GM18526 (cell line): ENCODE data around the gene FAM78B.

Experiments used
- POLR2A ChIP-seq: IDR thresholded peaks from 3 replicates; pipeline ENCODE4 v1.6.1; 2011; ENCODE audit not compliant: insufficient read length; ENCODE audit errors: extremely low read depth

The FAM78B gene

DNA sequence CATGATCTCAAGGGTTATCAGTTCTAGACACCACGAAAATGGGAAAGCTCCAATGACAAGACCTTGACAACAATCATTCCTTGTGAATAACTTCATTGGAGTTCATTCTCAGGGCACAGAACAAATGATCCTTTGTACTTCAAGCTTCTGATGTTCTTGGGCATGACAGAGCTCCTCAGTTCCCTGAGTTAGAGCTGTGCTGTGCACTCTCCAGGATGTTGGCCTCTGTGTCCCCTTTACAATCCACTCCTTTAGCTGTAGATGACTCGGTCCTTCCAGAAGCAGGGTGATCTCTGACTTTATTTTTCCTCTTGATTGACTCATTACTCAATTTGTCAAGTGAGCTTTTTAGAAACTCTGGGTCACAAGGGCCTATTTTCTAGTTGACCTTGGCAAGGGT is 3.9 kb upstream of the FAM78B start:
- TF ChIP-seq POLR2A = no peak

- TF ChIP-seq POLR2A = no peak
Observed at GRCh38 chr1:166170075-166170474, 3.3 kb upstream of the FAM78B start.

DNA sequence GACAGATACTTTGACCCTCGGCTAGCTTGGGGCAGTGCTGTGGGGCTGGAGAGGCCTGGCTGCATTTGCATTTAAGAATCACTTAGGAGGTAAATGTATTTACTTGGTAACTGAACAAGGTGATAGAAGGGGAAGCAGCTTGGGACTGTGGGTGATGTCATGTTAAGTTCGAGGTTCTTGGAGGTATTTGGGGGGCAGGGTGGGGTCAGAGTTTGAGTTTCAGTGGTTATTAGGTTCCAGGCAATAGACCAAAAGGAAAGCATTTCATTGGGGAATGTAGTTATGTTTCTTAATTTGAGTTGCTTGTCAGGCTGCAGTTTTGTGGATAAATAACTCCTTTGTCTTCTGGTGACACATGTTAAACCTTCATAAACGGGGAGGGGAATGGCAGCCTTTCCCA is 2.4 kb upstream of the FAM78B start:
- TF ChIP-seq POLR2A = no peak

DNA sequence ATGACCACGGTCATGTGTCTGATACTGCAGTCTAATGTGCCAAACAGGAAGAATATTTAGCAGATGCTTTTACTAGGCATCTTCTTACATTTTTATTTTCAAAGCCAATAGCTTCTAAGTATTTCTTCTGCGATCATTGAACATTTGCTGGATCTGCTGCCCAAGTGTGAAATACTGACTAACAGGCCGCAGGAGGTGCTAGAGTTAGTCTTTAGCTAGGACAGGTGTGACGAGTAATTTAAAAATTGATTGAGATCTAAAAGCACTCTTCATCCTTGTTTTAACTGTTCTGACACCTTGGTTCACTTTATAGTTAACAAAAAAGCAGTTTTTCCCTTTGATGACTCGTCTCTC is 748 bp upstream of the FAM78B start:
- no peak for TF ChIP-seq POLR2A

- no peak for TF ChIP-seq POLR2A
Observed at GRCh38 chr1:166166329-166166697, 488 bp downstream of the FAM78B start.

DNA sequence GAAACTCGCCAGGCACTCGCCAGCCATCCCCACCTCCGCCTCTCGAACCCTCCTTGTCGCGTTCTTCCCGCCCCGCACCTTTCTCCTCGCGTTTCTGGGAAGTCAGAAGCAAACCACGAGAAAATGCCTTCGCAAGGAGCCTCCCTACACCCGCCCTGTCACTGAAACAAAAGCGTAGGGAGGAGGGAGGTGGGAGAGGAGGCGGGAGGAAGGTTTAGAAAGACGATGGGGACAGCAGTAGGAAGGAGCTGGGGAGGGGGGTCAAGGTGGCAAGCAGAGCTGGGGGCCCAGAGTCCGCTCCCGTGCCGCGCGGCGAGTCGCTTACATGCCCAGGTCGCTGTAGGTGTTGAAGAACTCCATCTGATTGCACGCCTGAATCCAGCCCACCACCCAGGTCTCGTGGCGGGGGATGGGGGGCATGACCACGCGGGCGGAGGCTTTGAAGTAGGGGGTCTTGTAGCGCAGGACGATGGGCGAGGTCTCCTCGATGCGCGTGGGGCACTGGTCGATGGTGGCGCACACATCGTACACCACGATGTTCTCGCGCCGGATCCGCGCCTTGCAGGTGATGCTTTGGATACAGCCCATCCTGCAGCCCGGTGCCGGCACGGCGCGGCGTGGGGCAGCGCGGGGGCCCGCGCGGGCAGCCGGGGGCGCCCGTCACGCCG is 1.0 kb downstream of the FAM78B start:
- no peak for TF ChIP-seq POLR2A

- no peak for TF ChIP-seq POLR2A
Observed at GRCh38 chr1:166164995-166165660, 1.7 kb downstream of the FAM78B start.

GRCh38 chr1:166164646-166164994 is 2.2 kb downstream of the FAM78B start:
- TF ChIP-seq POLR2A = no peak

DNA sequence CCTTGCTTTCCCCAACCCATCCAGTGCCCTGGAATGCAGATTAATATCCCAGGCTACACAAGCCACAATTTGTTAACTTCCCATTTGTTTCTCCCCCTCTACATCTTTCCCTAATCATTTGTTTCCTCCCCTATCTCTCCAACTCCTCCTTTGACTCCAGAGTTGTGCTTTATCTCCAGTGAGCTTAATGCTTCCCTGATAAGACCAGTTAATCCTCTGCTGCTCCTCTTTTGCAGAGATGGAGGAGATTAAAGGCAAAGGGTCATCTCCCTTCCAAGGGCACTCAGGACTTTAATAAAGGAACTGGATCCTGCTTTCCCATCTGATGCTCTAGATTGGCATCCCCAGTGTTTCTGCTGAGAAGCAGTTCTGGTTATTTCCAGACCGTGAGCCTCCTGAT is 7.1 kb downstream of the FAM78B start:
- TF ChIP-seq POLR2A = no peak

DNA sequence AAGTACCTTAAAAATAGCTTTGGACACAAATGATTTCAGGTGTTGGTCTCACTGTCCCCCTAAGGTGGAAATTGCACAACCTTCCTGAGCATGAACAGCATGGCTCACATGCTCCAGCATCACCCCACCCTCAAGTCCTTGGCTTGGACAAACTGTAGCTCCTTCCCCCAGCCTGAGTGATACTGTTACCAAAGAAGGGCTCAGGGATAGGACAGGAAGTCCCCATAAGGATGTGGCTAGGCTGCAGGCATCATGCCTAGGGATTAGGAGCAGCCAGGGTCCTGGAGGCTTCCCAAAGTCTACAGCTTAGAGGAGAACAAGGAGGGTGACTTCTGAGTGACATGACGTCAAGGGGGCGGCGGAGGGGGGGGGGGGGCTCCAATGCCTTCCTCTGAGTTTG is 10.1 kb downstream of the FAM78B start:
- TF ChIP-seq POLR2A = no peak

DNA sequence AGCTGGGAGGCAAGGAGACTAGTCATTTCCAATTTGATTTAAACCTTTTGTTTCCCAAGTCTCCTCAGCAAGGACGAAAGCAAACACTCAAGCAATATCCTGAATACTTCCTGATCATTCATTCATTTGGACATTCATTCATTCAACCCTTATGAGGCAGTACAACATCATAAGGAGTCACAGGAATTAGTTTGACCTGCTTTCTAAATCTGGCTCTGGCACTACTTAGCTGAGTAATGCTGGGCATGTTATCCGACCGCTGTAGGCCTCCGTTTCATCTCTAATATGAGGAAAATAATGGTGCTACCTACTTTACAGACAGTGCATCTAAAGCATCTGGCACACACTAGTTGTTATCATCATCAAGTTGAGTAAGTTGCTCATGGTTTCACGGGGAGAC is 11.7 kb downstream of the FAM78B start:
- TF ChIP-seq POLR2A = no peak

- TF ChIP-seq POLR2A = no peak
Observed at GRCh38 chr1:166153525-166154314, 13.1 kb downstream of the FAM78B start.

- TF ChIP-seq POLR2A = no peak
Observed at GRCh38 chr1:166152978-166153377, 13.8 kb downstream of the FAM78B start.

- no peak for TF ChIP-seq POLR2A
Observed at GRCh38 chr1:166151804-166152203, 15.0 kb downstream of the FAM78B start.

DNA sequence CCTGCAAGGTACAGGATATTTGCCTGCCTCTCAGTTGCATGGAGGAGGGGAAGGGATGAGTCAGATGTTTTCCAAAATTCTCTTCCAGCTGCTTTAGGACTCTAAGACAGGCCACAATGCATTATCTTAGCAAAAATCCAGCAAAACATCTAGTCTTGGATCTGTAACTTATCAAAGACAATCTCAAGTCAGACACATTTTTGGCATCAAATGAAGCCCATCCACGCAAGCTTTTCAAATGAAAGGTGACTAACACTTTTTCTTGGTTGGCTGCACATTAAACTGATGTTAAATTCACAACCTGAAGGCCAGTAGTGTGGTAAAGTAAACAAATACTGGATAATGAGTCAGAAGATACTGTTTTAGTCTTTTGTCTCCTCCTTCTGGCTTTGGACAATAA is 21.3 kb downstream of the FAM78B start:
- TF ChIP-seq POLR2A = no peak

DNA sequence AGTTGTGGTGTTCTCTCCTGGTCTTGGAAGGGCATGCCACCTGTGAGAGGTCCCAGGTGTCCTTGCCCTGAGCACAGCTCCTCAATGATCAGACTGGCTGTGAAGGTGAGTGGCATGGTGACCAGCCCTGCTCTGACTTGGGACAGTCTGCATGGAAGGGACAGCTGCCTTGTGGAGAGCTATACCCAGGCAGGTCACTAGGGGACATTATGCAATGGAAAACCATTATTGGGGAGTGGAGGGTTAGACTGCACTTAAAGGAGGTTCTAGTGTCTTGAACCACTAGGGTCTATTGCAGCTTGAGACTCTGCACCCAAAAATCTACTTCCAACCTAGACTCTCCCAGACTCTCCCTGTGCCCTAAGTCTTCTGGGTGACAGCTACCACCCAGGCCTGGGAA is 24.8 kb downstream of the FAM78B start:
- no peak for TF ChIP-seq POLR2A
